HG03457 (cell line): ENCODE data around the gene PPP1R15B.

ENCODE experiments used
- ATAC-seq: cut with Tn5 transposase; IDR thresholded peaks from one replicate; pipeline ENCODE4 v1.9.1; 2021; ENCODE audit warnings: moderate number of reproducible peaks; ENCODE audit not compliant: unreplicated experiment

PPP1R15B gene

DNA sequence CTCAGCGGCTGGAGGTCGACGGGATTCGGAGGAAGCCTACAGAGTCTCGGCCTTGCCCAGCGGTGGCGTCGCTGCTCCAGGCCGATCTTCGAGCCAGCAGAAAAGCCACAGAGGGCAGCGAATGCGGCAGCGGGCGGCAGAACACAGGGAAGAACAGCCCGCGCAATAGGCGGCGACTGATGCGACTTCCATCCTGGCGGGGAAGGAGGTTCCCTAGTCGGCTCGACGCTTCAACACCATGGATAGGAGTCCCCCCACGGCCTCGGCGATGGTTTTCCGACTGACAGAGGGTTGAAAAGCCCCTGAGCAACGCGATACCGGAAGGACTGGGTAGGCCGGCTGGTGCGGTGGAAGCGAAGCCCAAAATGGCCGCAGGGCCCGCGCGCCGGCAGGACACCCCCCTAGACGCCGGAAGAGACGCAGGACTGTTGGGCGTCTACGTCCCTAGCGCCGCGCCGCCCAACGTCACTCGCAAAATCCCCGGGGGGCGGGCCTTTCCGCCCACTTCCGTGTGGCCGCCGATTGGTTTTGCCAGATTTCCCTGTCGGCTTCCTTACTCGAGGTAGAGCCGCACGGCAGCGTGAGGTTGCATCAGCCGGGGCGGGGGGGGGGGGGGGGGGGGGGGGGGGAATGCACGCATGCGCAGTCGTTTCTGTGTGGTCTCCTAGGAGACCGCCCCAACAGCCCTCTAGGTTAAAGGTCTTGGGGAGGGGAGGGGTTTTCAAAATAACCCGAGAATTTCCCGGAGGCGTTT is at the start of gene PPP1R15B:
Gene PPP1R15B, minus strand, starts transcription at position 367 of the 754 bp plus-strand sequence. CDS start 406 bp downstream, outside the sequence.
- peak; percentile 65 for ATAC-seq

DNA sequence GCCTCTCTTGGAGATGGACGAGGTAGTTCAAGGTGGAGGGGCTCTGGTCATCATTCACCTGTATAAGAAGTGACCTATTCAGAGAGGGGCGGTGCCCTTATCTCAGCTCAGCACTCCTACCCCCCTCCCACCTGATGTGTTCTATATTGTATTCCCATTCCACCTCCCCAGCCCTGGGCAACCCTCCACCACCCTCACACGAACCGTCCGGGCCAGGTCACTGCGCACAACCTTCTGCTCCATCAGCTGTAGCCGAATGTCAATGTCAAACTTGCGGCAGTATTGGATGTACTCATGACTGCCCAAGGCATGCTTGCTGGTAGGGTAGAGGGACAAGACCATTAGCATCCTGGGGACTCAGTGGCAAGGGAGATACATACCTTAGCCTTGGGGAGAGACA is 48.7 kb upstream of the PPP1R15B start:
- ATAC-seq, result no peak

DNA sequence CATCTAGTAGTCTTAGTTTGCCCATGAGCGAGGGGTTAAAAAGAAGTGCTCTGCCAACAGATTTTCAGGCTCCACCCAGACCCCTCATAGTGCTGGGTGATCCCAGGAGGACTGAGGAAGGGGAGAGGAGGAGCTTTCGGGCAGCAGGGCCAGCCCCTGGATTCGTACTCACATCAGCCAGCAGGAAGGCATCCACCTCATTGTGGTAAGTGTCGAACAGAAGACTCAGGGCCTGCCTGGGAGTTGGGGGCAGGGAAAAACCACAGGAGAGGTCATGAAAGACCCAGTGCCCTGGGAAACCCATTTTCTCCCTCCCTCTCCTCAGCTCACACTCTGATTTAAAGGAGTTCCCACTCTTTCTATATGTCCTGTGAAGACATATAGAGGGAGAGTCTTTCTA is 48.1 kb upstream of the PPP1R15B start:
- ATAC-seq, result no peak

DNA sequence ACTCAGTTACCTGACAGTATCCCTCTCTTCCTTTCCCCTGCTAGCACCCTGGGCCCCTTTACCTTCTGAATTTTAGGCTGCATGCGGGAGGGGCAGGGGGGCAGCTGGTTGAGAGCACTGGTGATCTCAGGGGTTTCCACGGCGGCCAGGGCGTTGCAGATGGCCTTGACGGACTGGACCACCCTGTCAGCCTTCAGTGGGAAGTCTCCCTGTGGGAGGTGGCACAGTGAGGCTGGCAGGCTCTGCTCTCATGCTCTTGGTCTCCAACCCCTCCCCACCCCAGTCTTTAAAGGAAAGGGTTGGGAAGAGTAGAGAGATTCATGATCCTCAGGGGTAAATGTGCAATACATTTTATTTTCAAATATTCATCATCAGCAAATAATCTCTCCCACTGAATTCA is 46.0 kb upstream of the PPP1R15B start:
- no peak for ATAC-seq

DNA sequence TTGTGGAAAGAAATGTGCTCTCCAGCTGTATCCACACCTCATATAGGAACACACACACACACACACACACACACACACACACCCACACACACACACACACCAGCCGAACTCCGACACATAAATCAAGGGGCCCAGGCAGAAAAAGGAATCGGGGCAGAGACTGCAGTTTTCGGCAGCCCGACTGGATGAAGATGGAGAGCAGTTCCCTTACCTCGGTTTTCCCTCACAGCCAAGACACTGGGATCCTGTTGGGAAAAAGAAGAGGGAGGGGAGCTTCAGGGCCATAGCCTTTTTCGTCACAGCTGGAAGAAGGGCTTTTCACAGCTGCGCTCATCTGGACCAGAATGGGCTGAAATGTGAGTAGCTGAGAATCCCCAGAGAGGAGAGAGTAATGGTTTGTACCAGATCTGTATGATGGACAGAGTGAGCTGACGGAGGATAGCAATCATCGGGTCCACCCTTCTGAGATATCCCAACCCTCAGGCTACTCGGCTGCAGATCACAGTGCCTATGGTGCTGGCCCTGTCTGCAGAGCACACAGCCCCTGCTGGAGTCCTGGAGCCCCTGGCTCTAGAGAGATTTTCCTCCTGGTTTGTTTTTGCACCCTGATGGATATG is 45.3 kb upstream of the PPP1R15B start:
- no peak for ATAC-seq

DNA sequence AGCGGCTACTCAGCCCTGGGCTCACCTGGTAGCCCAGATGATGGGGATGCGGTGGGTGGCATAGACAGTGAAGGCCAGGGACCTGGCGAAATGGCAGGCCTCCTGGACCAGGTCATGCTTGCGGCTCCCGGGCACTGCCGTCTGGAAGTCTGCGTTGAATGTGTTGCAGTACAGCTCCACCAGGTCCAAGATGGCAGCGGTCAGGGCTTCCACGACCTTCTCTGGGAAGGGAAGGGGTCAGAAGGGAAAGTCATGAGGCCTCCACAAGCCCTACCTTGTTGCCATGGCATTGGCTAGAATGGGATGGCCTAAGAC is 44.2 kb upstream of the PPP1R15B start:
- ATAC-seq, result no peak

DNA sequence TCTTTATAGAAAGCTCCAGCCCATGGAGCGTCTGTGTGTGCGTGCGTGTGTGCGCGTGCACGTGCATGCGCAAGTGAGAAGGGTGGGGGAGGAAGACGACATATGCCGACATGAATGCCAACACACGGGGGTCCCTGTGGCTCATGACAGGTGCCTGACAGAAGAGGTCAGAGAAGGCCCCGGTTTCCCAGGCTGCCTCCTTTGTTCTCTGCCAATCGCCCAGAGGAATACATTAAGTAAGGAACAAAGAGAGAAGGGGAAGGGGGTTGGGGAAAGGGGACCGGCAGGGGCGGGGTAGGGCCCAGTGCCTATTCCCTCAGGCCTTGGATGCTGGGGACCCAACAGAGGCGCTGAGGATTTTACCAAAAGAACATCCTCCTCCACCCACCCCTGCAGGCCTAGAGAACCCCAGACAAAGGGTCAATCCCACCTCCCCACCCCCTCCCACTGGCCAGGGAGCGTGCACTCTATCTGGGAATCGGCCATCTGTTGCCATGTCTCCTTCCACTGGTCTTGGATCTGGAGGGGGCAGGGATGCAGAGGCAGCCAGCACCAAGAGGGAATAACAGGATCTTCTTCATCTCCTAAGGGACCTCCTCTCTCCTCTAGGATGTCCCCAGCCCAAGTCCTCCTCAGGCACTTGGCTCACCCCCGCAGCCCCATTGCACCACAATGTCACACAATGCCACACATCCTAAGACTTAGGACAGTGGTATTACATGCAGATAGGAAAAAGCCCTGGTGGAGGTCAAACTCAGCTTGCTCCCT is 43.6 kb upstream of the PPP1R15B start:
- ATAC-seq, result no peak

DNA sequence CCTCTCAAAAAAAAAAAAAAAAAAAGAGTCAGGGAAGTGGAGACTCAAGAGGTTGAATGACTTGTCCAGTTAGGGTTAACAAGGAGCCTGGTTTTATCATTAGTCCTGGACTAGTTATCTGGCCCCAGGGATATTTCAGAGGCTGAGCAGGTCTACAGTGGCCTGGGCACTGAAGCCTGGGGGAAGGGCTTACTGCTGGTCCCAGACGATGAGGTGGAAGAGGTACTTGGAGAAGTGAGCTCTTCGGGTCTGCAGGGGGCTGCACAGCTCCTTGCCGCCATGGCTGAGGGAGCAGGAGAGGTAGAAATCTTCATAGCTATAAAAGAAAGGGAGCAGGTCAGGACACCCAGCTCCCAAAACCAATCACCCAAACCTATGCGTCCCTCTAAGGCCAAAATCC is 42.9 kb upstream of the PPP1R15B start:
- no peak for ATAC-seq

DNA sequence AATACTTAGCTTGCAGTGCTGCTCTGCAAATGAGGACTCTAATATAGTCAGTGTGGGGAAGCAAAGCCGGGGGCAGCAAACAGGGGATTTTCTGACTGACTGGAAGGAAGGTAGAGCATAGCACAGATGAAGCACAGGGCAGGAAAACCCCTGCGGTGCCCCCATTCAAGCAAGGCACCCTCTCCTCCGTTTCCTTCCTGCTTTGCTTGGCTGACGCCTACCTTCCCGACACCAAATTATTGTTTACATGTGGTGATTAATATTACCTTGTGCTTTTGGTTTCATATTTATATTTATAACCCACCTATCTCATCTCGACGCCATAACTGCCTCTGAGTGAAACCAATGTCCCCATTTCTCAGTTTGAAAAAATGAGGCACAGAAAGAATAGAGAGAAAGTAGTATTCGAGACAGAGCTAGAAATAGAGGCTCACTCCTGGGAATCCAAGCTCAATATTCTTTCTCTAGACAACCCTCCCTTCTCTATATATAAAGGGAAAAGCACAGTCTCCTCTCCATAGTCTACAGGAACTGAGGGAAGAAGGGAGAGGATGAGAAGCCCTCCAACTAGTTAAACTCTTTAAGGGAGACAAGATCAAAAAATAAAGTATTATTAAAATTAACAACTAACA is 41.6 kb upstream of the PPP1R15B start:
- ATAC-seq, result peak; percentile 52

DNA sequence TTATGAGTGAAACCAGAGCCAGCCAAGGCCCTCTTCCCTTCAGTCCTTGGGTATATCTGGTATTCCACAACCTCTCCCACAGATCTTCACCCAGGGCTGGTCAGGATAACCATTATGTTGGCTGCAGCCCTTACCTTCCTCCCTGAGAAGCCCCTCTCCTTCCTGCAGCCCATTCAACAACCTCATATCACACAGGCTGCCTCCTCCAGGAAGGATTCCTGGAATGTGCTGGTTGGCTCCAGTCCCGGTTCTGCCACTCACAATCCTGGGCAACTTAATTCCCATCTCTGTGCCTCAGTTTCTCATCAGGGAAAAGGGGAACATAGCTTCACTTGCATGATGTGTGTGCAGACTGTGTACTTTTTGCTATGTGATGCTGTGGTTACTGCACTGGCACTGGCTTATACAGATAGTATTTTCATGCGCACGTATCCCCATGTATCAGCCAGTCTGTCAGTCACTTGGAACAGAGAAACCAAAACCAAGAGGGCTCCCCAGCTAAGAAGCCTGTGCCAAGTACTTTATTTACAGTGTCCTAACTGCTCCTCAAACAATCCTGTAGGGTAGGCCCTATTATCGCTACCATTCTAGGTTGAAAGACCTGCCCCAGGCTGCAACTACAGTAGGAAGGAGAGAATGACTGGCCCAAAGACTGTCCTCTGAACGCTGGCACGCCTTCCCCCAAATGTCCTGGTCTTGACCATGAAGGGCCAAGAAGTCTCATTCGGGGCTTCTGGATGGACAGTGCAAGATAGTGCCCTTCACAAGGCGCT is 39.9 kb upstream of the PPP1R15B start:
- no peak for ATAC-seq

DNA sequence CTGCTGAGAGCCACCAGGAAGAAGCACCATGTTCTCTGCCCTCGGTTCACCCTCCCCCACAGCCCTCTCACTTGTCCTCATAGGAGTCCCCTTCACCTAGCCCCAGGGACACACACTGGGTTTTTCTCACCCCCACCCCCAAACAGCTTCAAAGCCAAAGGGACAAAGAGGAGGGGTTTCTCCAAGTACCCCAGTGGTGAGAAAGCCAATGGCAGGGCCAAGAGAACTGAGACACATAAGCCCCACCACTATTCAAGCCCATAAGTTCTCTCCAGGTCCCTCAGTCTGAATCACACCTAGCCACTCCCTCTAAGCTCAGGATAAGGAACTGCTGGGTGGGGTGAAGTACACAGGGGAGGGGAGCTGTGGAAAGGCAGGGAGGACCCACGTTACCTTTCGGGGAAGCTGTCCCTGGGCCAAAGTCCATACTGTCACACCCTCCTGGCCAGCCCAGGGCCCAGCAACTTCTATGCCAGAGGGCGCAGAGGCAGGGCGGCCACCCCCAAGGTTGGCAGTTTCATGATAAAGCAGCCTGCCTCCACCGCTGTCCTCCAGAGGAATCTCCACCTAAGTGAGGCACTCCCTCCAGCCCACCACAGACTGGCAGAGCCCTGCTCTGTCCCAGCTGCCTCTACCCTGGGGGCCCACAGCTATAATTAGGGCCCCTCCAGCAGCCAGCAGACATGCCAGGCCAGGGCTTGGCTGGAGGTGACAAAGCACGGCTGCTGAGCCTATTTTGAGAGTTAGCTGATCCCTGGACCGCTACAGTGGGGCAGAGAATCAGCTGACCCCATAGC is 39.0 kb upstream of the PPP1R15B start:
- no peak for ATAC-seq

DNA sequence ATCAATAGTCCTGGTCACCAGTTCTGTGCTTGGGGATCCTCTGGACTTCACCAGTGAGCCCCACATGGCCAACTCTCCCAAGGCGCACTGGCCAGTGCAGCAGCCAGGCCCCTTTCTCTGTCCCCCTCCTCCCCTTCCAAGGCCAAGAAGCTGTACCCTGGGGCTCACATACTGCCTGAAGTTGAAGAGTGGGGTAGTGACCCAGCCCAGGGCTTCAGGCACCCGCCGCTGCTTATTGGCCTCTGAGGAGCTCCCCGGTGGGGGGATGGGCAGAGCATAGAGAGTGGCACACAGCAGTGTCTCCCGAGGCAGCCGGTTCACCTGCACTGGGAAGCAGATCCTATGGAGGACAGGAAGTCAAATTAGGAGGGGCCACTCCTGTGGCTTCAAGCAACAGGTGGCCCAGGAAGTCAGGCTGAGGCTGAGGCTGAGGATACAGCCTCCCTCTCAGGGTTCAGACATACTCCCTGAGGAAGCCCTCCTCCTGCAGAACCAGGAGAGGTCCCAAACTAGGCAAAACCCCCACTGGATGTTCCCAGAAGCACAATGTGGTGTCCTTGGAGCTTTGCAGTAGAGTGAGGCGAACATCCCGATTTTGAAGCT is 38.2 kb upstream of the PPP1R15B start:
- no peak for ATAC-seq

DNA sequence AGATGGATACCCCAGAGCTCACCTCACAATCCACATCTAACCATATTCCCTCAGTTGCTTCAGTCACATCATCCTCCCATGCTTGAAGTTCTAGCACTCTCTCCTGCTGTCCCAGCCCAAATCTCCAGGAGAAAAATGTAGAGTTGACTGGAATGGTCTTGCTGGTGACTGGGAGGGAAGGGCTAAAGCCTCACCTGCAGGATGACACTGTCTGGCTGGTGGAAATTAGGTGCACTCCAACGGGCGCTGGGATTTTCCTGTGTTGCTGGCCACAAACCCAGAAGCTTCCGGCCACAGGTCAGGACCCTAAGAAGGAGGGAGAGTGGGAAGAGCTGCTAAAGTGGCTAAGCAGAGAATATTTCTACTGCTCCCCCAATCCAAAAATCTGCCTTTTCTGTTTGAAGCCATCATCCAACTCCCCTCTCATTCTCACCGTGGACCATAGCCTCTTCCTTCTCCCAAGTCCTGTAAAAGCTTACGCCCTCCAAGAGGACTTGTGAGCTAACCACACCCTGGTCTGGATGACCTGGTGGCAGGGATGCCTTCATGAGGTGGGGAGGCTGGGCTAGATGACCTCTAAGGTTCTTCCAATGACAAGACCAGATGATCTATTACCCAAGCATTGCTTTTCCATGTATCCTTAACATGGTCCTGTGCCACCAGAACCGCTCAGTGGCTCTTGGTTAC is 37.5 kb upstream of the PPP1R15B start:
- no peak for ATAC-seq

DNA sequence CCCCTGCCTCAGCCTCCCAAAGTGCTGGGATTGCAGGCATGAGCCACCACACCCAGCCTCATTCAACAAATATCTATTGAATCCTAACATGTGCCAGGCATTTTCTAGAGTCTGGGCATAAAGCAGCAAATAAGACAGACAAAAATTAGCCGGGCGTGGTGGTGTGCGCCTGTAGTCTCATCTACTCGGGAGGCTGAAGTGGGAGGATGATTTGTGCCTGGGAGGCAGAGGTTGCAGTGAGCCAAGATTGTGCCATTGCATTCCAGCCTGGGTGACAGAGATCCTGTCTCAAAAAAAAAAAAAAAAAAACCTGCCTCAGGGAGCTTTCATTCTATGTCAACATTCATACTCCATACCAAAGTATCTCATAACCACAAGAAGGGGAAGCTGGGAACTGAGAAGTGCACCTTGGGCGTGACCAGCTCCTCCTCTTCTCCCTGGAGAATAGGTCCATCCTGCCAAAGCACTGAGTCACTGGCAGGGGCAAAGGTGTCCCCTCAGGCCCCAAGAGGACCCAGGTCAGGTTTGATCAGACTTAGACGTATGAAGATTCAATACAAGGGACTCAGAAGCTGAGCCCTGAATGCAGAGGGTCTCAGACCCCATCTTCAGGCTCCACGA is 36.8 kb upstream of the PPP1R15B start:
- ATAC-seq, result no peak

DNA sequence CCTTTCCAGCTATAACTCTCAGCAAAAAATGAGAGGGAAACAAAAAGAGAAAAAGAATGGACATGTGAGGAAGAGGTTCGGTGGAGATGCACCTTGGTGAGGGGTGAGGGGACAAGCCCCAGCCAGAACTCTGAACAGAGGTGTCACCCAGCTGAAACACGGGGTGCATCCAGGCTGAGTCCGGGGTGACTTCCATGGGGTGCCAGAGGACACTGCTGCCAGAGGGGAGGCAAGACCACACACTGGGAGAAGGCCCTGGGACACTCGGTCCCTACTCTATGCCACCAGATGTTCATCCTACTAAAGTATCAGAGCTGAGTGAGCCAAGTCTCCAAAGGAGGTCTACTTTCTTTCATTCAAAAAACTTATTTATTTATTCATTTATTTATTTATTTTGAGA is 36.1 kb upstream of the PPP1R15B start:
- ATAC-seq, result no peak

DNA sequence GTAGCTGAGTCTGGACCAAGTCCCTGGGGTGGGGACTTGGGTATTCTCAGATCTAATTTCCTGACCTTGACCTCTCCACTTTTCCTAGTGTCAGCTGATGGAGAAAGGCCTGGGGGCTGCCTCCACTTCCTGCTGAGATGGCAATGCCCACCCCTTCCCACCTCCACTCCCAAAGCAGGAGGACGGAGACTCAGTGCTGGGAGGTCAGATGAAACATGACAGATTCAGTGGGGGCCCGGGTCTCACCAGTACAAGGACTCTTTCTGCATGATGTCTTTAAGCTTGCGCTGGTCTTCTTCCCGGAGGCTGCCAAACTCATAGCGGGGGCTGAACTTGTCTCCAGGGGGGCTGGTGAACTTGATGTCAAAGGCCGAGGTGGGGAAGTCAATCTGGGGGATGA is 35.6 kb upstream of the PPP1R15B start:
- no peak for ATAC-seq

DNA sequence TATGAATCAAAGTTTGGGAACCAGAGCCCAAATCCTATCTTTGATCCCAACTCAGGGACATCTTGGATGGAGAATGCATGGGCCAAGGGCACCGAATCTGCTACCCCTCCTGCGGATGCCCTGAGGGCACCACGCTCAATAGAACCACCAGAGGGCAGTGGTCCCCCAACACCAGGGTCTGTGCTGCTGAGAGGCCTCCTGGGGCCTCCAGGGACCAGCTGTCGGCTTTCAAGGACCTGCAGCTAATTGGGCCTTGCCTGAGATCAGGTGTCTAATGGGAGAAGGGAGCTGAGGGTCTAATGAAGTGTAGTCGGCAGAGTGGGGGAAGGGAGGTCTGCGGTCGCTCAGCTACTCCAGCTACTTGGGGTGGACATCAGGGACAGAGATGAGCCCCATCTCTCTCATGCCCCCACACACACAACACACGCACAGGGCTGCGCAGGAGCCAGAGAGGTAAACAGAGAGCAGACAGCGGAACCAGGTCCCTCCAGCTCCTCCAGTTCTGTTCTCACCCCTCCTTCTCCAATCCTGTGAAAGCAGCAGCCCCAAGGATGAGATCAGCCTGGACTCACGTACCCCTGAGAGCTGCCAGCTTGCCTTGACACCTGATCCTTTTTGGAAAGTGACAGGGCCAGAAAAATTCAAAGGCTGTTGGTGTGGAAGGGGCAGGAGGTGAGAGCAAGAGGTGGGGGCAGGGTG is 34.9 kb upstream of the PPP1R15B start:
- peak; percentile 53 for ATAC-seq

DNA sequence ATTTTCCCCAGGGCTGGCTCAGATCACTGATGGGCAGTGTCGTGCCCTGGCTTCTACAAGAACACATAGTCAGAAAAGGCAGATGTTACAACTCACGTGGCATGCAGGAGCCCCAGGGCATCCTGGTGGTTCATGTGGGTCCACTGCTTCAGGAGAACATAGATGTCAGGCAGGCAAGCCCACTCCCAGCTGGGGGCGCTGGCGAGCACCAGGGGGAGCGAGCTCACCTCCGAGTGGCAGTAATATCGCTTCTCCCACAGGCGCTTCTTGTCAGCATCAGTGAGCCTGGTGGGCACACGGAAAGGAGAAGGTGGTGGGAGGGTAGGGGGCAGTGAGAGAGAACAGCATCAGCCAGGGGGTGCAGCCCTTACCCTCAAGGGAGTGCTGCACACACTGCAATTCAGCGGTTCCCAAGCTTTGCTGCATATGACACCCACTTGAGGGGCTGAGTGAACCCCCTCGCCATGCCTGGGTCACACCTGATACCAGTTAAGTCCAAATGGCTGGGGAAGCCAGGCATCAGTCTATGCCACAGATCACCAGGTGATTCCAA is 34.3 kb upstream of the PPP1R15B start:
- ATAC-seq, result no peak
